Endothelial cell of umbilical vein (primary cell): ENCODE measurements around the gene TGFBR2. TPM values are rescaled to one million over a fixed set of nuclear protein-coding genes. Genes with fewer than 3 reads are reported as not detected.

Source experiments
- BruUV-seq: library from RNA; stranded (reverse); fragments of 400-500 nt; replicated peaks from 2 replicates; lab custom pipeline; 2021; lab: Mats Ljungman, UMichigan
- CTCF ChIA-PET: fragments of 300-600, 350-600 bp; sonication (Branson Sonifier 250); formaldehyde crosslinking; loops from one replicate; lab custom pipeline; 2021; ENCODE audit warnings: antibody characterized with exemption, inconsistent platforms; lab: Charles Lee
- POLR2A ChIA-PET: fragments of 300-600, 350-600 bp; sonication (Branson Sonifier 250); formaldehyde crosslinking; loops from one replicate; lab custom pipeline; 2021; ENCODE audit warnings: antibody characterized with exemption, inconsistent platforms; lab: Charles Lee
- DNase-seq: peaks from one replicate; pipeline ENCODE4 v3.0.0-alpha.2; 2011; ENCODE audit warnings: low read depth, low spot score
- FAIRE-seq: peaks from 2 replicates; lab custom pipeline; 2011; peaks lifted over from hg19 to GRCh38; lab: Jason Lieb, UNC
- H2AFZ ChIP-seq: 2 replicates; pipeline ENCODE4 v1.6.0; 2012; ENCODE audit warnings: low read depth, low read length, control low read depth, inconsistent platforms
- H3K27ac ChIP-seq: 2 replicates; pipeline ENCODE4 v1.5.1; 2011; ENCODE audit warnings: low read depth, mild to moderate bottlenecking, control low read depth, low read length, moderate library complexity; ENCODE audit not compliant: insufficient read depth
- H3K27me3 ChIP-seq, 2 experiments: 2 replicates each; pipeline versions ENCODE4 v1.6.0 to v1.6.1; 2011; ENCODE audit warnings: low read length in 2 of 2, mixed read lengths in 1 of 2; ENCODE audit not compliant: control insufficient read depth in 2 of 2, insufficient read depth in 2 of 2
- H3K36me3 ChIP-seq, 2 experiments: 2 replicates in 1 of 2; 3 replicates in 1 of 2; pipeline ENCODE4 v1.5.1; 2011; ENCODE audit warnings: low read length in 2 of 2, mild to moderate bottlenecking in 1 of 2, moderate library complexity in 1 of 2; ENCODE audit not compliant: control insufficient read depth in 2 of 2, insufficient read depth in 2 of 2; ENCODE audit errors: extremely low read depth in 1 of 2
- H3K4me1 ChIP-seq: 3 replicates; pipeline ENCODE4 v1.5.1; 2011; ENCODE audit warnings: mild to moderate bottlenecking, low read length; ENCODE audit not compliant: control insufficient read depth, insufficient read depth; ENCODE audit errors: extremely low read depth
- H3K4me2 ChIP-seq: 2 replicates; pipeline ENCODE4 v1.6.1; 2011; ENCODE audit warnings: low read length, control low read depth, mixed read lengths; ENCODE audit not compliant: insufficient read depth
- H3K4me3 ChIP-seq, 3 experiments: fragments of 200-600 bp in 1 of 3; sonication (generic), shearing (Covaris generic) in 1 of 3; replicated peaks in 1 of 3; 2 replicates each; pipeline ENCODE4 v1.5.1; 2011 to 2016; ENCODE audit warnings: control low read depth in 3 of 3, low read length in 3 of 3, mild to moderate bottlenecking in 2 of 3, inconsistent platforms in 1 of 3, low read depth in 1 of 3, moderate library complexity in 1 of 3; ENCODE audit not compliant: insufficient read depth in 1 of 3
- H3K79me2 ChIP-seq: 2 replicates; pipeline ENCODE4 v1.6.0; 2012; ENCODE audit warnings: low read length, inconsistent platforms; ENCODE audit not compliant: control insufficient read depth, insufficient read depth
- H3K9ac ChIP-seq: replicated peaks from 2 replicates; pipeline ENCODE3; 2011; ENCODE audit warnings: low read length, control low read depth; ENCODE audit not compliant: insufficient read depth; ENCODE audit errors: extremely low read depth
- H3K9me1 ChIP-seq: replicated peaks from 3 replicates; pipeline ENCODE4 v1.6.0; 2011; ENCODE audit warnings: mild to moderate bottlenecking, low read length; ENCODE audit not compliant: control insufficient read depth, insufficient read depth; ENCODE audit errors: extremely low read depth
- H3K9me3 ChIP-seq: replicated peaks from 2 replicates; pipeline ENCODE4 v1.5.1; 2012; ENCODE audit warnings: low read length, inconsistent platforms; ENCODE audit not compliant: control insufficient read depth, insufficient read depth
- H4K20me1 ChIP-seq: replicated peaks from 2 replicates; pipeline ENCODE3; 2011; ENCODE audit warnings: mild to moderate bottlenecking, low read length; ENCODE audit not compliant: control insufficient read depth, insufficient read depth; ENCODE audit errors: extremely low read depth
- CTCF ChIP-seq, 2 donors: IDR thresholded peaks; 1 replicate in 1 of 2; 2 replicates in 1 of 2; pipeline ENCODE4 v1.5.1; 2011; ENCODE audit warnings: low read length in 2 of 2, mild to moderate bottlenecking in 2 of 2, moderate library complexity in 2 of 2, control low read depth in 1 of 2, inconsistent platforms in 1 of 2, low read depth in 1 of 2; ENCODE audit not compliant: insufficient read depth in 1 of 2; ENCODE audit errors: extremely low read depth in 1 of 2
- FOS ChIP-seq: IDR thresholded peaks from 2 replicates; pipeline ENCODE4 v1.6.1; 2011; ENCODE audit warnings: mild to moderate bottlenecking, low read length, moderate library complexity, borderline replicate concordance; ENCODE audit not compliant: insufficient read depth
- GATA2 ChIP-seq: IDR thresholded peaks from 2 replicates; pipeline ENCODE4 v1.7.0; 2011; ENCODE audit warnings: low read depth, mild to moderate bottlenecking, moderate library complexity, mixed read lengths, low read length; ENCODE audit not compliant: insufficient read length, insufficient read depth
- JUN ChIP-seq: IDR thresholded peaks from 2 replicates; pipeline ENCODE4 v1.6.1; 2011; ENCODE audit warnings: borderline replicate concordance, low read depth; ENCODE audit not compliant: insufficient read length, insufficient read depth
- MAX ChIP-seq: IDR thresholded peaks from 2 replicates; pipeline ENCODE4 v1.6.1; 2011; ENCODE audit not compliant: insufficient read depth, insufficient read length
- MYC ChIP-seq: IDR thresholded peaks from one replicate; pipeline ENCODE4 v1.6.1; 2011; ENCODE audit warnings: mild to moderate bottlenecking, low read depth, low read length
- POLR2AphosphoS5 ChIP-seq: IDR thresholded peaks from 2 replicates; pipeline ENCODE4 v1.6.1; 2012; ENCODE audit warnings: low read depth, mild to moderate bottlenecking, control low read depth, low read length, moderate library complexity; ENCODE audit not compliant: insufficient read depth
- dilution Hi-C: fragments of 300-500 bp; cut with MboI; formaldehyde crosslinking; loops from one replicate; pipeline ENCODE4 v1.15.0; 2019; ENCODE audit warnings: low sequenced_read_pairs; ENCODE audit not compliant: extremely low pct_ligation_motif_present
- intact Hi-C: fragments of 100-400 bp; cut with micrococcal nuclease; formaldehyde crosslinking; loops from one replicate; pipeline ENCODE4 v1.10.0; 2022
- polyA plus RNA-seq, 4 experiments: library from polyadenylated mRNA; depleted of rRNA in 3 of 4; stranded (reverse) in 3 of 4; unstranded in 1 of 4; fragments of >200 nt; gene quantifications; 2 replicates each; pipeline versions ENCODE4 v1.2.1 to v1.2.3, GENCODE V29; 2011 to 2012; ENCODE audit warnings: missing spikeins in 1 of 4
- total RNA-seq: library from RNA; stranded (reverse); gene quantifications from 2 replicates; pipeline ENCODE4 v1.2.3, GENCODE V29; 2021

The TGFBR2 gene
- total and polyA plus RNA-seq, 2 donors (not counting 3 experiments of a cell fraction or from before 2014, with no cell fraction given) = 227 to 250 TPM

DNA sequence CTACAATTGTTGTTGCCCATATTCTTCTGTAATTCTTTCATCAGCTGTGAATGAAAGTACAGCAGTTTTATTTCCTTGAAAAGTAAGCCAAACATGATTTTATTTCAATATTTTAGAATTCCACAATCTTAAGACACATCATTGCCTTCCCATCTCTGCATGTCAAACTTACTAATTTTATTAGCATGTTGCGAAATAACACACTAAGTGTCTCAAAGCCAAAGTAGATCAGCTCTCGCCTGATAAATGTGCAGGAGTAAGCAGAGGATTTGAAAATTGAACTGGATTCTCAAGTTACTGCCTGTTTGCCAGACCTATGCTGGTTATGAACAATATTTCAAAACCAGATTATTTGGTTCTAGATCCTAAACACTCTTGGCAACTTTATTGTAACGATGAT, 25.7 kb downstream of the TGFBR2 start:
- H3K79me2 ChIP-seq = peaks cover 100% of the 10 kb centered on the region
- H3K9ac ChIP-seq = no peak overlapping the region
- DNase-seq (no peak), FAIRE-seq (no peak)
- no peaks in the 10 kb centered on the region for H3K27me3 ChIP-seq
- H3K9me1 ChIP-seq = no peaks in the 10 kb centered on the region
- no peak overlapping the region for H3K27ac ChIP-seq
- dilution Hi-C loops (no loop called here), intact Hi-C loops (no loop called here)
- ChIA-PET POLR2A (no interaction called here), CTCF (interaction anchor here (1.8 kb wide), 1 partner anchor 61 kb away, joined by 3 read pairs; no protein-coding TSS in a partner anchor)
- H2AFZ ChIP-seq = no peak overlapping the region
- H3K36me3 ChIP-seq = peaks cover 4 to 39% of the 10 kb centered on the region in 2 experiments
- no peaks in the 10 kb centered on the region for H3K9me3 ChIP-seq
- BruUV-seq = no TSS peak
- H3K4me2 ChIP-seq = no peak overlapping the region
- TF ChIP-seq CTCF (IDR thresholded peaks at IDR 0.05; ENCODE audit: extremely low read depth in 1 of 2, insufficient read depth in 1 of 2, low read depth in 1 of 2, low read length in 2 of 2) (no peak), GATA2 (no peak), JUN (no peak), MYC (no peak), POLR2AphosphoS5 (no peak), MAX (no peak), FOS (no peak)
- H3K4me3 ChIP-seq = no peak overlapping the region
- peaks cover 11% of the 10 kb centered on the region for H4K20me1 ChIP-seq
- H3K4me1 ChIP-seq = peaks cover 69% of the 10 kb centered on the region
